ENCODE data around the gene KRT6A. TPM values are rescaled to one million over a fixed set of nuclear protein-coding genes. Genes with fewer than 3 reads are reported as not detected.

The KRT6A gene
- total RNA-seq, 1 donor from 2014 or later = not detected

DNA sequence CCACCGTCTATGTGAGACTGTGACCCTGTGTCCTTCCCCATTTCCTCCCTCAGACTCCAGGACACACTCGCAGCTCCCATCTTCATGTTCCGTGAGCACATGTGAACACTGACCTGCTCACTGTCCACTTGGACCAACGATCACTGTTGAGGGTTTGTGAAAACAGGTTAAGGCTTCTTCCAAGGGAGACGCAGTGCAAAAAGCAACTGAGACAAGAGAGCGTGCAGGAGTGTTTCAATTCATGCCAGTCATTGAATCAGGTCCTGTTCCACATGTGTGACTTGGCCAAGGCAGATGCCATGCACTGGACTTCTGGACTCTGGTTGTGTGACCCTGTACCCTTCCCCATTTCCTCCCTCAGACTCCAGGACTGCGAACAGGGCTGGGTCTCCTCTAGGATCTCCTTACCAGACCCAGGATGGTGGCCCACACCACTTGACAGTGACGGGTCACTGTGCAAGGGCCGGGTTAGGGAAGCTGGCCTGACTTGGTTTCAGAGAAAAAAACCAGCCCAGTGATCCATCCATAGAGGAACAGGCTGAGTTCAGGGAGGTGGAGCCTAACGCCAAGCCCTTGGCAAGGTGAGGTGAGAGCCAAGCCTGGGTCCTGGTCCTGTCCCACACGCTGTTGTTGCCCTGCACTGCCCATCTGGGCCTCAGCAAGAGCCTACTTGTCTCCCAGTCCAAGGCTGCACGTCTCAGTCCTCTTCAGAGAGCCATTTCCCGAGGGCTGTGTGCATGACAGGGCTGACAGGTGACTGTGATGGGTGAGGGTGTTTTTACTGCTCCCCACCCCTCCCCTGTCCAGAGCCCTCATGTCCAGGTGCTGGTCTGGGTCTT, 32.8 kb upstream of the KRT6A start:
- intact Hi-C loops (cut with DNase I) = no loop called here
- ATAC-seq (ENCODE audit: poor library complexity) (no peak), DNase-seq (no peak)

DNA sequence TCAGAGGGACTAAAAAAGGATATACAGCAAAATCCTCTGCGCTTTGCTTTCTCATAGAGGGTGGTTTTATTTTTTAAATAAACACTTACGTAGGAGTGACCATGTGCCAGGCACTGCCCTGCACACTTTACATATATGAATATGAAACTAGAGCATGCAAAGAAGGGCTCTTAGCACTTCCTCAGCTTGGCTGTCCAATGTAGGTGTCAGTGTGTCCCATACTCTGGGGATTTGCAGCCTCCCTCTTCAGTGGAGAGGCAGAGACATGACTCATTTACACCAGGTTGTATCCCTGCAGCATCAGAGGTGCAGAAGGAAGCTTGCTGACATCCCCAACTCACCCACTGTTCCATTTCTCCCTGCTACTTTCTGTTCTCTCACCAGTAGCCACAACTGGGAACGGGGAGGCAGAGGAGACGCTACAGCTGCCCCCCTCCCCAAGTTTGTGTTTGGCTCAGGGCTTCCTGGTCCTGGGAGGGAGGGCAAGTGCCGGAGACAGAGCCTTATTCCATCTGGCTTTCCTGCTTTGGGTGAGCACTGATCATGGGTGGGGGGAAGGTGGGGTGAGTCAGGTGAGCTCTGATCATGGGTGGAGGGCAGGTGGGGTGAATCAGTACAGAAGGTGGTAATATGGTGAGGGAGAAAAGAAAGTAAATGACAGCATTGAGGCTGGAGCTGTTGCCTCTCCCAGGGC, 32.0 kb upstream of the KRT6A start:
- no peak for DNase-seq
- ATAC-seq (ENCODE audit: poor library complexity) = no peak
- intact Hi-C loops (cut with DNase I) = no loop called here

DNA sequence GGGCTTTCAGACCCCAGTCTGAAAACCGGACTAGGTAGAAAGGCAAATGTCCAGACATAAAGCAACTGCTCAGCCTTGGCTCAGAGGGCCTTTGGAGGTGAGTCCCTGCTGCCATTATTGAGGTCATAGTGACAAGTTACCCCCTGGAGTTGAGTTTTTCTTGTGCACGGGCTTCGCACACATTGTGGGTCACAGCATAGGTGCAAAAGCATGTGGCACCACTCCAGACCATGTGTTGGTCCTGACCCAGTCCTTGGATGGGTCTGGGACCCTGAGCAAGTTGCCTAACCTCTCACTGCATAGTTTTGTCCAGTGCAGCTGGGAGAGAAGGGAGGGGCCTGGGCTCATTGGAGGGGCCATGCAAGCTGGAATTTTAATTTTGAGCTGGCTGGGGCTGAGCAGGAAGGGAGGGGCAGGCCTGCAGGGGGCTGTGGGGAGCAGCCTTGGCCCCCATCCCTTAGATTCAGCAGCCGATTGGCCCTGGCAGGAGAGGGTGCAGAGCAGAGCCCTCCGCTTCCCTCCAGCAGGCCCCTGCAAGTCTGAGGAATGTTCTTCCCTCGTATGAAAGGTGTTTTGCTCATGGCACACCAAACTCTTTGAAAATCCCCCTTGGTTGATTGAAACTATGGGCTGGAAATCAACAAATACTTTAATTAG, 31.3 kb upstream of the KRT6A start:
- intact Hi-C loops (cut with DNase I) = no loop called here
- DNase-seq (no peak), ATAC-seq (ENCODE audit: poor library complexity) (no peak)

DNA sequence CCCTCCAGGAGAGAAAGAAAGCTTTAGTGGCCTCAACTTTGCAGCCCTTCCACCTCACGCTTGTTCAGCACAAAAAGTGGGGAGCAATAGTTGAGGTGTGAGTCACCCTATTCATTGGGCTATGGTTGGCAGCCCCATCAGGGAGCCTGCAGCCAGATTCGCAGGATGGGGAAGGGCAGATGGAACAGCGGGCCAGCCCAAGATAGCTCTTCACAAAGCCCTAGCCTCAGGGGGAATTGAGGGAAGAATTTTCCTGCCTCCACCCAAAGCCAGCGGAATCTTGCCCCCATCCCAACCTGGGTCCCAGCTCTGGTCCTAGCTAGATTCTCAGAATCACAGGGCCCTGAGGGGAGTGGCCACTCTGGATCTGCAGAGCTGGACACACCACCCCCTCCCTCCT, 30.8 kb upstream of the KRT6A start:
- ATAC-seq (ENCODE audit: poor library complexity) = no peak
- intact Hi-C loops (cut with DNase I) = no loop called here
- DNase-seq = no peak

DNA sequence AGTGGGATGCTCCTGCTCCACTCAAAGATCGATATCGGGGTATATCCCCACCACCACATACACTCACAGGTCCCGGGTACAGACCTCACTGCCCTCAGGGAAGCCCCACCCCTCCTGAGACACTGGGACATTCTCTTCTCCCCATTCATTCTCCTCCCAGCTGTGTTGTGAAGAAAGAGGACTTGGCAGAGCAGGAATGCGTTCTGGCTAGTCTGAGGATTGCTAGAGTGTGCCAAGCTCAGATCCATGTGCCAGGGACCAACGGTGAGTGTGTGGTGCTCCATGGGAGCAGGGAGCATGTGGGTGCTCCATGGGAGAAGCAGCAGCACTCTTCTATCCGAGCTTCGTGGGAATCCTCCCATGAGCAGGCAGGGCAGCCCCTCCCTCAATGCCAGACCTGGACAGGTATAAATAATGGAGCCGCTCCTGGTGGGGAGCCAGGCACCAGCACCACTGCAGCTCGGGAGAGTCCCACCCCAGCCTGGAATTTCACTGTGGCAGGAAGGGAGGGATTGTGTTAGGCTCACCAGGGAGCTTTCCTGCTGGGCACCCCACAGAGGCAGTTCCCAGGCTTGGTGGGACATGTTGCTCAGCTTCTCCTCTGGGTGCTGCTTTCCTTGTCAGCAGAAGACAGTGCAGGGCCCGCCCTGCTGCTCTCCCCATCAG, 29.4 kb upstream of the KRT6A start:
- DNase-seq (no peak), ATAC-seq (ENCODE audit: poor library complexity) (peak; percentile 61)
- intact Hi-C loops (cut with DNase I) = no loop called here

DNA sequence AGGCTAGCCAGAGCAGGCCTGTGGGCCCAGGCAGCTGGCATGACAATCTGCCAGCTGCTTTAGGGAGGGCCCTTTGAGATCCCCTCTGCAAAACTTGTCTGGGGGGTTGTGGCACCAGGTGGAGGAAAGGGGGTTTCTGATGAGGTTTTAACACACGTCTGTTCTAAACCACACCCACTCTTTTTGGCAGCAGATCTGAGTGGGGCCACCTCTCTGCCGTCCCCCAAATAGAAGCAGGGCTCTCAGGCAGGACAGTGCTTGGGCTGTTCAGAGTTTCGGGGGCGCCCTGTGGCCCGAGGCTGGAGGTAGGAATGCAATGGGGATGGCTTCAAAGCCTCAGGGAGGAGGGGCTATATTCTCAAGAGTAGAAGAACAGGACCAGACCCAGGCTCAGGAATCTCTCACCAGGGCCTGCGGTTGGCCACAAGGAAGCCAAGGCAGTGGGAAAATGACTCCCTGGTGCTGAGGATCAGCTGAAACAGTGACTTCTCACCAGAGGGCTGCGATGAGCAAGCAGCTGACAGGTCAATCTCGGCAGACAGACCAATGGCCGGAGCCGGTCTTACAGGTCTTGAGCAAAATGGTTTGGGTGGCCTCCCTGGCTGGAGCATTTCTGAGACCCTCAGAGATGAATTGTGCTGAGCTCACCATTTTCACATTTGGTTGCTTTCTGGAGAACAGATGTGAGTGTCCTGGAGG, 28.7 kb upstream of the KRT6A start:
- intact Hi-C loops (cut with DNase I) = no loop called here
- ATAC-seq (ENCODE audit: poor library complexity) (no peak), DNase-seq (no peak)

DNA sequence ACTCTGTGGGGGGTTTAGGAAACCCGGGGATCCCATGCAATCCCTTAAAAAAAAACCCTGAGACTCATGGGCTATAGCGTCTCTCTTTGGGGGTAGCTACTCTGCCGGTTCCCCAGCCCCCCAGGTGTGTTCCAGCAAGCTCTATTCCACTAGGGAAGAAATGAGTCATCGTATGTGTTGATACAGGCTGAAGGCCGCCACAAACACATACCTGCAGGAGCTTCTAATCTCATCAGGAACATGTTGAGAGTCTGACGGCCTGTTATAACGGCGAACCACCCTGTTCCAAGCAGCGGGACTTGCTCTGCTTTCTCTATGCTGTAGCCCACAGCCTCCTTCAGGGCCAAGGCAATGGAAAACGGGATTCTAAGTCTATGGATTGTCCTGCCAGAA, 28.1 kb upstream of the KRT6A start:
- intact Hi-C loops (cut with DNase I) = no loop called here
- ATAC-seq (ENCODE audit: poor library complexity) = no peak
- no peak for DNase-seq

DNA sequence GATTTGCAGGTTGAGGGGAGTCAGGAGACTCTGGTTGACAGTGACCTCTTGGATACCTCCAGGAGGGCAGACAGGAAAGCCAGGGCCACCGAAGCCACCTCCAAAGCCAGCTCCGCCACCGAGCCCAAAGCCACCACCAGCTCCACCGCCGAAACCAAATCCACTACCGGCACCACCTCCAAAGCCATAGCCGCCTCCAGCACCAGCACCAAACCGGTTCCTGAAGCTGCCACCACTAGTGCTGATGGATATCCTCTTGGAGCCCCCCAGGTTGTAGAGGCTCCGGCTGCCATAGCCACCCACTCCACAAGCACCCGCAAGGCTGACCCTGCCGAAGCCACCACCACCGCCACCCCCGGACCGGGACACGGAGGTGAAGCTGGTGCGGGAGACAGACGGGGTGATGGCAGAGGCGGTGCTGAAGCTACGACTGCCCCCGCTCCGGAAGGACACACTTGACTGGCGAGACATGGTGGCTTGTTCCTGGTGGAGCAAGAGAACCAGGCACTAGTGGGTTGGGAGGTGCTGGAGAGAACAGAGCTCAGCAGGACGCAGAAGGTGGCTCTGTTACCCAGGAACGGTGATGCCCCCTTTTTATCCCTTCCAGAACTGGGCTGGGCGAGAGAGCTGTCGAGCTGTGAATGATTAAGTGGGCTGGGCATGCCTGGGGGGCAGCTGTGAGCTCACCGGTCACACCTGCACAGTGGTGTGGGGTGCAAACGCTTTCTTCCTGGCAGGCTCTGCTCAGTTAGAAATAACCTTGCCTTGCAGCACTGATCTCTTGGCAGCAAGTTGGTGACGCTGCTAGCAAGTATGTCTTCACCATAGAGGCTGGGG, 27.0 kb upstream of the KRT6A start, which contains the start of gene KRT5:
KRT5 (minus strand) TSS at position 569 of the 837 bp plus-strand sequence; CDS start at position 471, 98 bp downstream.
- intact Hi-C loops (cut with DNase I) = loop anchor here (10.0 kb wide), 1 partner anchor 155 kb away; the partner anchor contains the start of gene KRT85
- no peak for DNase-seq
- ATAC-seq (ENCODE audit: poor library complexity) = no peak

DNA sequence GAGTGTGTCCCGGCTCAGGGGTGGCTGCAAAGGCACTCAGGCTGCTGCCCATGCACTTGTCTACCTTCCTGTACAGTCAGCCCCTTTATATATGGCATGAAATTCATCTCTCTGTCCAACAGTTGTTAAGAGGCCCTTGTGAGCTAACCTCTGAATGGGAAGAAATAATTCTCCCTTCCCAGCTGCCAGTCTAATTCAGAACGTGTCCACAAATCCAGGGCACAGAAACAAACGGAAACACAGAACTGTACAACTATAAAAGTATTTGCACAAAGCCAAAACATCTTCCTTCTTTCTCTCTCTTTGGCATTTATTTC, 26.3 kb upstream of the KRT6A start:
- intact Hi-C loops (cut with DNase I) = loop anchor here (10.0 kb wide), 1 partner anchor 155 kb away; the partner anchor contains the start of gene KRT85
- DNase-seq = no peak

DNA sequence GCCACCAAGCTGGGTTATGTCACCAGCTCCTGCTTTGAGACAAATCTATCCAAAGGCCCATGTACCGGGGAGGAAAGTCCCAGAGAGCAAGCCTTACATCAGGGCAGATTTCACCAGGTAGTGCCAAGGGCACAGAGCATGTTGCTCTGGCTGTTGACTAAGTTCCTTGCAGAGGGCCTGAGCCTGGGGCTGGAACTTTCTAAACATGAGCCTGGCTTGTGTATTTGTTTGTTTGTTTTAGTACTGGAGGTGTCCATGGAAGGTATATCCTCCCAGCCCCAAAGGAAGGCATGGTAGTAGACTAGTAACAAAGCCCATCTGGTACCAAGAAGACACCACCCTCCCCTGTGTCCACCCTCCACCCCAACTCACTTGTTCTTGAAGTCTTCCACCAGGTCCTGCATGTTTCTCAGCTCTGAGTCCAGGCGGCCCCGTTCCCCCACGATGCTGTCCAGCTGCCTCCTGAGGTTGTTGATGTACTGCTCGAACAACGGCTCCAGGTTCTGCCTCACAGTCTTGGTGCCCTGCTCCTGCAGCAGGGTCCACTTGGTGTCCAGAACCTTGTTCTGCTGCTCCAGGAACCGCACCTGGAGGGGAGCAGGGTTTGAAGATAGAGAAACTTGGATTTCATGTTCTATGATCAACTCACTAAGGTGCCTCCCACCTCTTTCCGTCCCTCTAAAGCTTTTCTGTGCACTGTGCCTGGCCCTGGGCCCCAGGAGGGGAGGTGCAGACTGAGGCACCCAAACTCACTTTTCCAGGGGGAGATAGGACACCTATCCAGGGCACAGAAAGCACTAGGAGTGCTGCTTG, 25.7 kb upstream of the KRT6A start:
- DNase-seq = no peak
- intact Hi-C loops (cut with DNase I) = loop anchor here (10.0 kb wide), 1 partner anchor 154 kb away; the partner anchor contains the start of gene KRT85
- no peak for ATAC-seq (ENCODE audit: poor library complexity)

More for the DNA sequence above, 26.3 kb upstream of the KRT6A start:
- no peak for ATAC-seq (ENCODE audit: poor library complexity)

DNA sequence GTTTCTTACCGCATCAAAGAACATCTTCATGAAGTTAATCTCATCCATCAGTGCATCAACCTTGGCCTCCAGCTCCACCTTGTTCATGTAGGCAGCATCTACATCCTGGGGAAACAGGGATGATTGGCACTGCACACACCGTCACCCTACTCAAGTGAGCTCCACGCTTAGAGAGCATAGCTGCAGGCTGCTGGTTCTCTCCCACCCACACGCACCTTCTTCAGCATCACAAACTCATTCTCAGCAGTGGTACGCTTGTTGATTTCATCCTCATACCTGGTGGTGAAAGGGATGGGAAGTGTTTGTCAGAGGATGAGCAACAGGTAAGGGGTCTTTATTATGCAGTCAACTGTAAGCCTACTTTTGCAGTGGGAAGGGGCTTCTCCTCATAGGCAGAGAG, 24.8 kb upstream of the KRT6A start:
- ATAC-seq (ENCODE audit: poor library complexity) (no peak), DNase-seq (no peak)
- intact Hi-C loops (cut with DNase I) = loop anchor here (10.0 kb wide), 1 partner anchor 153 kb away; the partner anchor contains the start of gene KRT85

DNA sequence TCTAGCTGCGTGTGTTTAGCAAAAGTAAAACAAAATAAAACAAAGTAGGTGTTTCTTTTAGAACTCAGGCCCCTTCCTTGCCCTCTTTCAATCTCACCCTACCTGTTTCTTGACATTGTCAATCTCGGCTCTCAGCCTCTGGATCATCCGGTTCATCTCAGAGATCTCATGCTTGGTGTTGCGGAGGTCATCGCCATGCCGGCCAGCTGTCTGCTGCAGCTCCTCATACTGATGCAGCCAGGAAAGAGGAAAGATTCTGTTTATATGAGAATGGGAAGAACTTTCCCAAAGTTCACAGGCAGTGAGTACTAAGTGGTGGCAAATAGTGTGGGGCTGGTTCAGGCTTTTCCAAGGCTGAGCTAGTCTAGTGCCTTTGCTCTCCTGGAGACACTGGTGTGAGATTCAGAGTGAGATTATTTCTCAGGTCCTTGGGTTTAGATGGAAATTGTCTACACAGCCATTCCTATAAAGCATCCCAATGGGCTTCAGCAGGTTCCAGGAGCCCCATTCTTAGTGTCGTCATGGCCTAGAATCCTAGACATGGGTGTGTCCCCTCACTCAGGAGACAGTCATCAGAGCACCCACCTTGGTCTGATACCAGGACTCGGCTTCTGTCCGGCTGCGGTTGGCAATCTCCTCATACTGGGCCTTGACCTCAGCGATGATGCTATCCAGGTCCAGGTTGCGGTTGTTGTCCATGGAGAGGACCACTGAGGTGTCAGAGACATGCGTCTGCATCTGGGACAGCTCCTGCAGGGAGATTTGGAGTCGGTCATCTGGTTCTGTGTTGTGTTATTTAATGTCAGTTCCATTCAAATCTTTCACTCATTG, 24.2 kb upstream of the KRT6A start:
- ATAC-seq (ENCODE audit: poor library complexity) (no peak), DNase-seq (no peak)
- intact Hi-C loops (cut with DNase I) = loop anchor here (10.0 kb wide), 1 partner anchor 152 kb away; the partner anchor contains the start of gene KRT85

DNA sequence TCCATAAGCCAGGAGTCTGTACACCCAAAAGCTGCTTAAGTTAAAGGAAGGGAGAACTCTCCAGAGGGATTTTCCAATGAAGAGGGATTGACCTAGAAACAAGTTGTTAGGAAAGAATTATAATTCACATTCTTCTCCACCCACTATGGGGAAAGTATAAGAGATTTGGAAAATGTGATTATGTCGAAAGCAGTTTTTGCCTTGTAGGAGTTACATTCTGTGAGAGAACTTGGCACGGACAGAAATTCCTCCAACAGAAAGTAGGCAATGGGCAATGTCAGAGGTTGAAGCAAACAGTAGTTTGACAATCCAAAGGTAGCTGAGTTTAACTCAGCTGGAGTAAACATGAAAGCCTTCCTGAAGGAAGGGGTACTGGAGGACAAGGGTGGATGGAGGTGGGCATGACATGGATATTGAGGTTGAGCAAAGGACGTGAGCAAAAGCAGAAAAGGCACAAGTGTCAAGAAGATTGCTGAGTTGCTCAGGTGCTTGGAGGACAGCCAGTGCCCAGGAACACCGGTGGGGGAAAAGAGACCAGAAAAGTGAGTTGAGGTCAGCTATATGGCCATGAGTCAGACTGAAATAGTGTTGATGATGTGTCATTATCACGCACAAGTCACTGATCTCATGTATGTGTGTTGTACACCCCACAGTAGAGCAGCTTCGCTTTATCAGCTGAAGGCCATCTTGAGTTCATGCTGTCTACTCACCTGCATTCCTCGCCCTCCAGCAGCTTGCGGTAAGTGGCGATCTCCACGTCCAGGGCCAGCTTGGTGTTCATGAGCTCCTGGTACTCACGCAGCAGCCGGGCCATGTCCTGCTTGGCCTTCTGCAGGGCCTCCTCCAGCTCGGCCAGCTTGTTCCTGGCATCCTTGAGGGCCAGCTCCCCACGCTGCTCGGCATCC, 23.1 kb upstream of the KRT6A start:
- no peak for ATAC-seq (ENCODE audit: poor library complexity)
- DNase-seq = no peak
- intact Hi-C loops (cut with DNase I) = loop anchor here (10.0 kb wide), 1 partner anchor 151 kb away; the partner anchor contains the start of gene KRT85

DNA sequence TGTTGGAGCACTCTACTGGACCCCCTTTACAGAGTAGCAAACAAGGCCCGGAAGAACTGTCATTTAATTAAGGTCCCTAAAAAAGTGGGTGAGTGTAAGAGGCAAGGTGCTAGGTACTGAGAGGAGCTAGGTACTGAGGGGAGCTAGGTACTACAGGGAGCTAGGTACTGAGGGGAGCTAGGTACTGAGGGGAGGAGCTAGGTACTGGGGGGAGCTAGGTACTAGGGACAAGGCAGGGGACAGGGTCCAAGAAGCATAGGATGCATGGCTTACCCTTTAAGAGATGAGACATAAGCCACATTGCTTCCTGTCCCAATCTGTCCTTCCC, 22.2 kb upstream of the KRT6A start:
- intact Hi-C loops (cut with DNase I) = loop anchor here (10.0 kb wide), 1 partner anchor 150 kb away; the partner anchor contains the start of gene KRT85
- ATAC-seq (ENCODE audit: poor library complexity) (no peak), DNase-seq (no peak)
